Measurements from ENCODE around the gene TRIM14.

- TF ChIP-seq, protein P1, sequence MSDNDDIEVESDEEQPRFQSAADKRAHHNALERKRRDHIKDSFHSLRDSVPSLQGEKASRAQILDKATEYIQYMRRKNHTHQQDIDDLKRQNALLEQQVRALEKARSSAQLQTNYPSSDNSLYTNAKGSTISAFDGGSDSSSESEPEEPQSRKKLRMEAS (IDR thresholded peaks at IDR 0.05; ENCODE audit: low read depth, low read length): no peak
- no peak for TF ChIP-seq RFX5 (IDR thresholded peaks at IDR 0.05; ENCODE audit: low read depth, low read length)
- no peak for TF ChIP-seq HDAC2 (IDR thresholded peaks at IDR 0.05)
- TF ChIP-seq NR2C2 (IDR thresholded peaks at IDR 0.05; ENCODE audit: borderline replicate concordance, control insufficient read depth, insufficient read length, low read depth): no peak
- no peak for TF ChIP-seq TAF1 (IDR thresholded peaks at IDR 0.05; ENCODE audit: borderline replicate concordance, low read depth, low read length)
- TF ChIP-seq CHD4 (IDR thresholded peaks at IDR 0.05): no peak
Measured at GRCh38 chr9:98054376-98054951, 64.6 kb downstream of the TRIM14 start.
